Hepatocyte (in vitro differentiated cells): Measurements from ENCODE around the gene RIC1. TPM values are rescaled to one million over a fixed set of nuclear protein-coding genes. Genes with fewer than 3 reads are reported as not detected.
"Not testable (repeated sequence)": the region's sequence is repeated elsewhere in the genome, so short reads cannot be mapped to it uniquely, and the experiment has no call there.

ENCODE experiments used
- DNase-seq: peaks from one replicate; pipeline ENCODE4 v3.0.0-alpha.2; 2016; ENCODE audit warnings: low spot score
- H2AFZ ChIP-seq: fragments of 200-600 bp; sonication (generic); 2 replicates; pipeline ENCODE4 v1.6.0; 2016; ENCODE audit warnings: antibody characterized with exemption, mild to moderate bottlenecking
- H3K27ac ChIP-seq: fragments of 200-600 bp; sonication (generic); 2 replicates; pipeline ENCODE4 v1.5.1; 2016; ENCODE audit warnings: mild to moderate bottlenecking
- H3K27me3 ChIP-seq: fragments of 200-600 bp; sonication (generic); 2 replicates; pipeline ENCODE4 v1.6.1; 2016
- H3K36me3 ChIP-seq: fragments of 200-600 bp; sonication (generic); replicated peaks from 2 replicates; pipeline ENCODE4 v1.5.1; 2016; ENCODE audit warnings: low read depth; ENCODE audit not compliant: insufficient read depth
- H3K4me1 ChIP-seq: fragments of 200-600 bp; sonication (generic); 2 replicates; pipeline ENCODE4 v1.5.1; 2016; ENCODE audit warnings: mild to moderate bottlenecking, moderate library complexity; ENCODE audit not compliant: insufficient read depth
- H3K4me2 ChIP-seq: fragments of 200-600 bp; sonication (generic); 2 replicates; pipeline ENCODE4 v1.6.0; 2016
- H3K4me3 ChIP-seq: fragments of 200-600 bp; sonication (generic); 2 replicates; pipeline ENCODE4 v1.5.1; 2016; ENCODE audit warnings: mild to moderate bottlenecking
- H3K79me2 ChIP-seq: fragments of 200-600 bp; sonication (generic); 2 replicates; pipeline ENCODE4 v1.6.0; 2017; ENCODE audit warnings: mild to moderate bottlenecking
- H3K9me2 ChIP-seq: fragments of 200-600 bp; sonication (generic); replicated peaks from 2 replicates; pipeline ENCODE4 v1.6.0; 2017; ENCODE audit warnings: mild to moderate bottlenecking; ENCODE audit not compliant: insufficient read depth
- H3K9me3 ChIP-seq: fragments of 200-600 bp; sonication (generic); 2 replicates; pipeline ENCODE4 v1.5.1; 2016; ENCODE audit warnings: low read depth, mild to moderate bottlenecking
- H4K20me1 ChIP-seq: fragments of 200-600 bp; sonication (generic); 2 replicates; pipeline ENCODE4 v1.6.0; 2016; ENCODE audit warnings: mild to moderate bottlenecking; ENCODE audit not compliant: insufficient read depth, poor library complexity, severe bottlenecking
- EZH2 ChIP-seq: fragments of 200-600 bp; sonication (generic); IDR thresholded peaks from 2 replicates; pipeline ENCODE4 v1.6.1; 2016; ENCODE audit warnings: antibody characterized with exemption, mild to moderate bottlenecking, borderline replicate concordance
- EZH2phosphoT487 ChIP-seq: fragments of 200-600 bp; sonication (generic); IDR thresholded peaks from one replicate; pipeline ENCODE4 v1.6.1; 2018; ENCODE audit warnings: antibody characterized with exemption, mild to moderate bottlenecking, low read depth, moderate library complexity; ENCODE audit not compliant: unreplicated experiment, severe bottlenecking
- WGBS: methylation state at CpG from one replicate; pipeline ENCODE4 v1.1.6; 2016; ENCODE audit warnings: low lambda C conversion rate; ENCODE audit errors: missing lambda C conversion rate; 5-methylcytosine and 5-hydroxymethylcytosine counted together
- polyA plus RNA-seq: library from polyadenylated mRNA; unstranded; fragments of >200 nt; fragmentation: Nextera tagmentation; extraction: Ambion mirVana; gene quantifications from 2 replicates; pipeline ENCODE4 v1.2.1, GENCODE V29; 2016
- total RNA-seq: library from RNA; depleted of rRNA; stranded (reverse); fragments of >200 nt; gene quantifications from 2 replicates; pipeline ENCODE4 v1.2.3, GENCODE V29; 2014
- TF ChIP-seq, protein P1 (sequence below): fragments of 200-600 bp; sonication (generic); IDR thresholded peaks from 2 replicates; pipeline ENCODE4 v1.5.1; 2016; ENCODE audit warnings: antibody characterized with exemption, mild to moderate bottlenecking; ENCODE audit not compliant: poor library complexity

The RIC1 gene
- total and polyA plus RNA-seq, 2 experiments from 2014 or later = 11.2 to 34.9 TPM

DNA sequence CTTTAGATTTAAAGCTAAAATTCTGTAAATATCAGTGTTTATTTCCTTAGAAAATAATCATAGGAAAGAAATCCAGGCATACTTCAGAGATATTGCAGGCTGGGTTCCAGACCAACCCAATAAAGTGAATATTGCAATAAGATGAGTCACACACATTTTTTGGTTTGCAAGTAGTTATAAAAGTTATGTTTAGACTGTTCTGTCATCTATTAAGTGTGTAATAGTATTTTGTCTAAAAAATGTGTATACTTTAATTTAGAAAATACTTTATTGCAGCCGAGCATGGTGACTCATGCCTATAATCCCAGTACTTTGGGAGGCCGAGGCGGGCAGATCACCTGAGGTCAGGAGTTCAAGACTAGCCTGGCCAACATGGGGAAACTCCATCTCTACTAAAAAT lies 6.9 kb upstream of the RIC1 start:
- peak overlapping the region; percentile 53 for H3K27ac ChIP-seq
- no peaks in the 10 kb centered on the region for H4K20me1 ChIP-seq
- H3K36me3 ChIP-seq = no peaks in the 10 kb centered on the region
- H3K27me3 ChIP-seq = no peaks in the 10 kb centered on the region
- TF ChIP-seq EZH2phosphoT487 (no peak), EZH2 (no peak)
- TF ChIP-seq, protein P1, sequence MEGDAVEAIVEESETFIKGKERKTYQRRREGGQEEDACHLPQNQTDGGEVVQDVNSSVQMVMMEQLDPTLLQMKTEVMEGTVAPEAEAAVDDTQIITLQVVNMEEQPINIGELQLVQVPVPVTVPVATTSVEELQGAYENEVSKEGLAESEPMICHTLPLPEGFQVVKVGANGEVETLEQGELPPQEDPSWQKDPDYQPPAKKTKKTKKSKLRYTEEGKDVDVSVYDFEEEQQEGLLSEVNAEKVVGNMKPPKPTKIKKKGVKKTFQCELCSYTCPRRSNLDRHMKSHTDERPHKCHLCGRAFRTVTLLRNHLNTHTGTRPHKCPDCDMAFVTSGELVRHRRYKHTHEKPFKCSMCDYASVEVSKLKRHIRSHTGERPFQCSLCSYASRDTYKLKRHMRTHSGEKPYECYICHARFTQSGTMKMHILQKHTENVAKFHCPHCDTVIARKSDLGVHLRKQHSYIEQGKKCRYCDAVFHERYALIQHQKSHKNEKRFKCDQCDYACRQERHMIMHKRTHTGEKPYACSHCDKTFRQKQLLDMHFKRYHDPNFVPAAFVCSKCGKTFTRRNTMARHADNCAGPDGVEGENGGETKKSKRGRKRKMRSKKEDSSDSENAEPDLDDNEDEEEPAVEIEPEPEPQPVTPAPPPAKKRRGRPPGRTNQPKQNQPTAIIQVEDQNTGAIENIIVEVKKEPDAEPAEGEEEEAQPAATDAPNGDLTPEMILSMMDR = no peak
- H3K79me2 ChIP-seq = peaks cover 33% of the 10 kb centered on the region
- H2AFZ ChIP-seq = no peak overlapping the region
- no peaks in the 10 kb centered on the region for H3K9me3 ChIP-seq
- WGBS = 68% methylated on average over 3 of the region's 3 CpGs
- H3K9me2 ChIP-seq = no peaks in the 10 kb centered on the region
- DNase-seq = peak; percentile 12
- no peak overlapping the region for H3K4me3 ChIP-seq
- H3K4me1 ChIP-seq = peaks cover 4% of the 10 kb centered on the region
- H3K4me2 ChIP-seq = no peak overlapping the region

DNA sequence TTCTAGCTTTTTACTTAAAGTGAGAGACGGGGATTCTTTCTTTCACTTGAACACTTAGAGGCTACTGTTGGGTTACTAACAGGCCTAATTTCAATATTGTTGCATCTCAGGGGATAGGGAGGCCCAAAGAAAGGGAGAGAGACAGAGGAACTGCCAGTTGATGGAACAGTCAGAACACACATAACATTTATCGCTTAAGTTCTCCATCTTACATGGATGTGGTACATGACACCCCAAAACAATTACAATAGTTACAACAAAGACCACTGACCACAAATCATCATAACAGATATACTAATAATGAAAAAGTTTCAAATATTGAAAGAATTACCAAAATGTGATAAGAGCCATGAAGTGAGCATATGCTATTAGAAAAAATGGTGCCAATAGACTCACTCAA lies 4.3 kb upstream of the RIC1 start:
- Histone ChIP-seq H3K79me2 (peaks cover 42% of the 10 kb centered on the region), H3K27ac (no peak overlapping the region), H4K20me1 (no peaks in the 10 kb centered on the region), H3K9me2 (no peaks in the 10 kb centered on the region), H3K4me3 (no peak overlapping the region), H3K36me3 (no peaks in the 10 kb centered on the region), H3K4me2 (no peak overlapping the region), H3K27me3 (no peaks in the 10 kb centered on the region), H3K4me1 (peaks cover 5% of the 10 kb centered on the region), H3K9me3 (no peaks in the 10 kb centered on the region), H2AFZ (no peak overlapping the region)
- DNase-seq = no peak
- 94% methylated on average over 2 of the region's 2 CpGs for WGBS
- TF ChIP-seq, protein P1 = no peak
- TF ChIP-seq EZH2phosphoT487 (no peak), EZH2 (no peak)

DNA sequence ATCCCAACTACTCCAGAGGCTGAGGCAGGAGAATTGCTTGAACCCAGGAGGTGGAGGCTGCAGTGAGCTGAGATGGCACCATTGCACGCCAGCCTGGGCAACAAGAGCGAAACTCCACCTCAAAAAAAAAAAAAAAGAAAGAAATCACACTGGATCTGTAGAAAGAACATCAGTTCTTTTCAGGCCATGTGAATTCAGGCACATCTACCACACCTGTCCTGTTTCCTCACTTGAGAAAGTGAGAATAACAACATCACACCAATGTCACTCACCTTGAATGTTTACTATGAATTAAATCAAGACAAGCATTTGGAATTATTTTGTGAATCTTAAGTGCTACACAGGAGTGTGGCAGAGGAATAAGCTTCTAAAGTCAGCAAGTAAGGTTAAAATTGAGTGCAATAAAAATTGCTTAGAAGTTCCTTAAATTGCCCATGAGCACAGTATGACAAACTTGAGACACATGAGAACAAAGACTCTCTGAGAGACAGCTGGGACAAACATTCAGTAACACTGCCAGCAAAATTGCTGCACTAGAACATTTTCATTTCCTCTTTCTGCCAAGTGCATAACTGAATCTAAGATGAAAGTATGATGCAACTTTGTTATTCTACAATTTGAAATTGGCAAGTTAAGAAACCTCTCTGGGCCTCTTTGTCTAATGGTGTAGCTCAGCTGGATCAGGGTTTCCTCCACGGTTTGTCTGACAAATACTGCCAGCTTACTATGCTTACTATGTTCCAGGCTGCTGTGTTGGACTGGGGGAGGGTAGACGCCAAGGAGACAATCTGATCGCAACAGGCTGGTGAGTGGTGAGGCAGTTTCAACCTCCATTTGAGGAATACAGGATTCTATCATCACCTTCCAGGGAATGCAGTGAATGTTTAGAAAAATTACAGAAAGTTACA lies 1.9 kb upstream of the RIC1 start:
- Histone ChIP-seq H3K9me3 (no peaks in the 10 kb centered on the region), H3K4me2 (peak overlapping the region; percentile 75), H3K79me2 (peaks cover 65% of the 10 kb centered on the region), H2AFZ (peak overlapping the region; percentile 13), H4K20me1 (peaks cover 13% of the 10 kb centered on the region), H3K36me3 (no peaks in the 10 kb centered on the region), H3K9me2 (no peaks in the 10 kb centered on the region), H3K4me3 (no peak overlapping the region), H3K4me1 (peaks cover 17% of the 10 kb centered on the region), H3K27ac (peak overlapping the region; percentile 92), H3K27me3 (no peaks in the 10 kb centered on the region)
- WGBS = 60% methylated on average over 5 of the region's 5 CpGs
- TF ChIP-seq EZH2 (no peak), EZH2phosphoT487 (no peak)
- TF ChIP-seq, protein P1 = no peak
- peak; percentile 38 for DNase-seq

DNA sequence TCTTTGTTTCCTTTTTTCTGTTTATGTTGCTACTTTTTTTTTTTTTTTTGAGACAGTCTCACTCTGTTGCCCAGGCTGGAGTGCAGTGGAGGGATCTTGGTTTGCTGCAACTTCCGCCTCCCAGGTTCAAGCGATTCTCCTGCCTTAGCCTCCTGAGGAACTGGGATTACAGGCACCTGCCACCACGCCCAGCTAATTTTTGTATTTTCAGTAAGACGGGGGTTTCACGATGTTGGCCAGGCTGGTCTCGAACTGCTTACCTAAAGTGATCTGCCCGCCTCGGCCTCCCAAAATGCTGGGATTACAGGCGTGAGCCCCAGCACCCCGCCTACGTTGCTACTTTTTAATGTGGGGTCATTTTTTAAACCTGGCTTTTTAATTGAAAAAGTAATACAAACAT lies 1.2 kb upstream of the RIC1 start:
- Histone ChIP-seq H3K4me2 (peak overlapping the region; percentile 75), H3K4me1 (peaks cover 20% of the 10 kb centered on the region), H3K27ac (peak overlapping the region; percentile 92), H3K4me3 (peak overlapping the region; percentile 96), H4K20me1 (peaks cover 14% of the 10 kb centered on the region), H3K79me2 (peaks cover 72% of the 10 kb centered on the region), H2AFZ (peak overlapping the region; percentile 80)
- H3K9me2 ChIP-seq, DNase-seq, H3K27me3 ChIP-seq, H3K36me3 ChIP-seq, H3K9me3 ChIP-seq: not testable (repeated sequence)
- 84% methylated on average over 11 of the region's 11 CpGs for WGBS
